Measurements from ENCODE around the gene LHFPL3.

DNA sequence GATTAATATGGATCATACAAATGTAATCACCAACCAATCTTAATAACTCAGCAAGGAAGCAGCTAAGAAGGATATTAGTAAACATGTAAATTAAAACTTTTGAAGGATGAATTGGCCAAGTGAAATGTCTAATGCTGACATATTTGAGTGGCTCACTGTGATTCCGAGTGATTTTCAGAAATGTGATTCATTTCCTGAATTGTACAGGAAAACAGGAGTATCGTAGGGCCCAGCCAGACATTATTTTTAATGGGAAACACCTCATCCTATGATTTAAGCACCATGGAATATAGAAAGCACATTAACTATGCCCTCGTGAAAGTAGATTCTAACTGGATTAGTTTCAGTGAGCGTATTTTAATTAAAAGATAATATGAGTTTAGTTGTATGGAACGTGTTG lies 82.3 kb downstream of the LHFPL3 start:
- TF ChIP-seq, protein P1, sequence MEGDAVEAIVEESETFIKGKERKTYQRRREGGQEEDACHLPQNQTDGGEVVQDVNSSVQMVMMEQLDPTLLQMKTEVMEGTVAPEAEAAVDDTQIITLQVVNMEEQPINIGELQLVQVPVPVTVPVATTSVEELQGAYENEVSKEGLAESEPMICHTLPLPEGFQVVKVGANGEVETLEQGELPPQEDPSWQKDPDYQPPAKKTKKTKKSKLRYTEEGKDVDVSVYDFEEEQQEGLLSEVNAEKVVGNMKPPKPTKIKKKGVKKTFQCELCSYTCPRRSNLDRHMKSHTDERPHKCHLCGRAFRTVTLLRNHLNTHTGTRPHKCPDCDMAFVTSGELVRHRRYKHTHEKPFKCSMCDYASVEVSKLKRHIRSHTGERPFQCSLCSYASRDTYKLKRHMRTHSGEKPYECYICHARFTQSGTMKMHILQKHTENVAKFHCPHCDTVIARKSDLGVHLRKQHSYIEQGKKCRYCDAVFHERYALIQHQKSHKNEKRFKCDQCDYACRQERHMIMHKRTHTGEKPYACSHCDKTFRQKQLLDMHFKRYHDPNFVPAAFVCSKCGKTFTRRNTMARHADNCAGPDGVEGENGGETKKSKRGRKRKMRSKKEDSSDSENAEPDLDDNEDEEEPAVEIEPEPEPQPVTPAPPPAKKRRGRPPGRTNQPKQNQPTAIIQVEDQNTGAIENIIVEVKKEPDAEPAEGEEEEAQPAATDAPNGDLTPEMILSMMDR (conservative IDR thresholded peaks at IDR 0.05): no peak
- no peak for TF ChIP-seq EZH2 (IDR thresholded peaks at IDR 0.05; ENCODE audit: low read depth)
